Upper lobe of left lung (tissue), 6 donors: ENCODE results near the gene ZNF552. TPM values are rescaled to one million over a fixed set of nuclear protein-coding genes. Genes with fewer than 3 reads are reported as not detected.

Source experiments
- ATAC-seq, 2 donors: fragments of 200-7000 bp; cut with Tn5 transposase; one replicate each; pipeline ENCODE4 v1.9.1; 2022; ENCODE audit warnings: mild to moderate bottlenecking in 2 of 2, moderate library complexity in 2 of 2; ENCODE audit not compliant: low FRiP score in 2 of 2
- DNase-seq, 2 donors: peaks; one replicate each; pipeline ENCODE4 v3.0.0-alpha.2; 2019 to 2020
- H3K27ac ChIP-seq, 4 donors: fragments of 200-600 bp; sonication (generic); one replicate each; pipeline ENCODE4 v1.5.1; 2016 to 2019
- H3K27me3 ChIP-seq, 4 donors: fragments of 200-600 bp; sonication (generic); one replicate each; pipeline ENCODE4 v1.5.1; 2017 to 2019
- H3K36me3 ChIP-seq, 4 donors: fragments of 200-600 bp; sonication (generic); one replicate each; pipeline ENCODE4 v1.5.1; 2016 to 2019
- H3K4me1 ChIP-seq, 4 donors: fragments of 200-600 bp; sonication (generic); one replicate each; pipeline ENCODE4 v1.5.1; 2018 to 2019
- H3K4me3 ChIP-seq, 4 donors: fragments of 200-600 bp; sonication (generic); one replicate each; pipeline ENCODE4 v1.5.1; 2017 to 2019; ENCODE audit warnings: mild to moderate bottlenecking in 2 of 4, moderate library complexity in 1 of 4
- H3K9me3 ChIP-seq, 4 donors: fragments of 200-600 bp; sonication (generic); one replicate each; pipeline ENCODE4 v1.5.1; 2018 to 2019
- CTCF ChIP-seq, 6 experiments: fragments of 450-650 bp in 4 of 6; fragments of 200-600 bp in 2 of 6; sonication (generic) in 2 of 6; IDR thresholded peaks; one replicate each; pipeline ENCODE4 v1.5.1; 2016 to 2019; ENCODE audit warnings: antibody characterized with exemption in 6 of 6
- EP300 ChIP-seq, 4 donors: sonication (generic); formaldehyde crosslinking; IDR thresholded peaks; one replicate each; pipeline ENCODE4 v1.5.1; 2017; ENCODE audit warnings: antibody characterized with exemption in 4 of 4, control low read depth in 2 of 4
- POLR2A ChIP-seq, 4 donors: fragments of 450-650 bp; IDR thresholded peaks; one replicate each; pipeline ENCODE4 v1.5.1; 2016 to 2017; ENCODE audit warnings: antibody characterized with exemption in 4 of 4, mild to moderate bottlenecking in 2 of 4
- POLR2AphosphoS5 ChIP-seq, 2 donors: sonication (generic); formaldehyde crosslinking; IDR thresholded peaks; one replicate each; pipeline ENCODE4 v1.5.1; 2017; ENCODE audit warnings: antibody characterized with exemption in 2 of 2
- WGBS, 2 donors: methylation state at CpG; one replicate each; pipeline ENCODE4 v1.1.5; 2017 to 2018; 5-methylcytosine and 5-hydroxymethylcytosine counted together
- total RNA-seq, 6 donors: library from RNA; depleted of rRNA in 4 of 6; stranded (reverse); fragments of >200 nt in 4 of 6; gene quantifications; one replicate each; pipeline versions ENCODE4 v1.1.0 to v1.2.1, GENCODE V29; 2016 to 2021
- donor health status: DM: no; HTN: no; CAD: no; lungs with moderate emphysema.
- donor health status: DM: no; HTN: yes; CAD: no; lungs with severe emphysema.

ZNF552 gene
- total RNA-seq, 6 donors from 2014 or later, result 12.1 to 68.1 (median 21.0) TPM

DNA sequence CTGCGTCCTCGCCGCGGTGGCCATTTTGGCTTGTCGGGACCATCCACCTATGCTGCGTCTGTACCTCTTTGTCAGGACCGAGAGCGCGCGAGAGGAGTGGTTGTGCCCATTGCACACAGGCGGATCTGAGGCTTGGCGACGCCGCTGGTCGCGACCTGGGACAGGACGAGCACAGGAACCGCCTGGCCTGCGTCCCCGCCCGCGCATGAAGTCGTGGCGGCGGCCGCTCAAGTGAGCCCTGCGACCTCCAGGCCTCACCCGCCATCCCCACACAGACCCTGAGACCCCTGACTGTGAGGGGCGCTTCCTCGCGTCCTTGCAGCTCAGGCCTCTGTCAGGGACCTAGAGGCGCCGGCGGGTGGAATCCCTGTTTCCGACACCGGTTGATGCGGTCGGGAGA is 28.4 kb downstream of the ZNF552 start:
- TF ChIP-seq POLR2AphosphoS5 (IDR thresholded peaks at IDR 0.05) (no peak), EP300 (IDR thresholded peaks at IDR 0.05) (no peak), POLR2A (IDR thresholded peaks at IDR 0.05) (no peak), CTCF (IDR thresholded peaks at IDR 0.05) (no peak)
- 96 to 97% methylated on average over 19 to 34 of the region's 38 CpGs for WGBS, 2 donors
- DNase-seq, result peak in 1 of 2 donors; percentile 75
- Histone ChIP-seq H3K27me3 (no peaks in the 10 kb centered on the region), H3K27ac (no peak overlapping the region), H3K4me1 (no peaks in the 10 kb centered on the region), H3K4me3 (no peak overlapping the region), H3K36me3 (peaks cover 5 to 36% (median 16%) of the 10 kb centered on the region in 4 donors), H3K9me3 (peaks cover 17 to 82% (median 63%) of the 10 kb centered on the region in 4 donors)
- no peak for ATAC-seq

DNA sequence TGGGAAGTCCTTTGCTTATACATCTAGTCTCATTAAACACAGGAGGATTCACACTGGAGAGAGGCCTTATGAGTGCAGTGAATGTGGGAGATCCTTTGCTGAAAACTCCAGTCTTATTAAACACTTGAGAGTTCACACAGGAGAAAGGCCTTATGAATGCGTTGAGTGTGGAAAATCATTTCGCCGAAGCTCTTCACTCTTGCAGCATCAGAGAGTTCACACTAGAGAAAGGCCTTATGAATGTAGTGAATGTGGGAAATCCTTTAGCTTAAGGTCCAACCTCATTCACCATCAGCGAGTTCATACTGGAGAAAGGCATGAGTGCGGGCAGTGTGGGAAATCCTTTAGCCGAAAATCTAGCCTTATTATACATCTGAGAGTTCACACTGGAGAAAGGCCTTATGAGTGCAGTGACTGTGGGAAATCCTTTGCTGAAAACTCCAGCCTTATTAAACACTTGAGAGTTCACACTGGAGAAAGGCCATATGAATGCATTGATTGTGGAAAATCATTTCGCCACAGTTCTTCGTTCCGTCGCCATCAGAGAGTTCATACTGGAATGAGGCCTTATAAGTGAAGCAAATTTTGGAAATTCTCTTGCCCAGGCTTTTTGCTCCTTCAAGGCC is 35.4 kb downstream of the ZNF552 start:
- peaks cover 47 to 97% (median 84%) of the 10 kb centered on the region in 4 donors for H3K9me3 ChIP-seq
- 96 to 98% methylated on average over 10 of the region's 10 CpGs for WGBS, 2 donors
- no peak overlapping the region for H3K4me3 ChIP-seq
- H3K27ac ChIP-seq, result no peak overlapping the region
- no peaks in the 10 kb centered on the region for H3K4me1 ChIP-seq
- no peaks in the 10 kb centered on the region for H3K27me3 ChIP-seq
- ATAC-seq (no peak), DNase-seq (no peak)
- H3K36me3 ChIP-seq, result peaks cover 20 to 66% (median 47%) of the 10 kb centered on the region in 4 donors
- TF ChIP-seq CTCF (IDR thresholded peaks at IDR 0.05), result no peak
- TF ChIP-seq POLR2AphosphoS5 (IDR thresholded peaks at IDR 0.05), result no peak
- TF ChIP-seq EP300 (IDR thresholded peaks at IDR 0.05), result no peak
- no peak for TF ChIP-seq POLR2A (IDR thresholded peaks at IDR 0.05)

GRCh38 chr19:57778336-57778735 is 36.4 kb downstream of the ZNF552 start:
- Histone ChIP-seq H3K27ac (no peak overlapping the region), H3K36me3 (peaks cover 20 to 75% (median 51%) of the 10 kb centered on the region in 4 donors), H3K9me3 (peaks cover 50 to 98% (median 84%) of the 10 kb centered on the region in 4 donors), H3K4me1 (no peaks in the 10 kb centered on the region), H3K4me3 (no peak overlapping the region), H3K27me3 (no peaks in the 10 kb centered on the region)
- ATAC-seq (no peak), DNase-seq (no peak)
- 87 to 94% methylated on average over 4 of the region's 4 CpGs for WGBS, 2 donors
- TF ChIP-seq POLR2A (IDR thresholded peaks at IDR 0.05), result no peak
- TF ChIP-seq POLR2AphosphoS5 (IDR thresholded peaks at IDR 0.05), result no peak
- TF ChIP-seq EP300 (IDR thresholded peaks at IDR 0.05), result no peak
- TF ChIP-seq CTCF (IDR thresholded peaks at IDR 0.05), result no peak

GRCh38 chr19:57776764-57777296 is 37.9 kb downstream of the ZNF552 start:
- 85 to 88% methylated on average over 6 of the region's 6 CpGs for WGBS, 2 donors
- no peak for DNase-seq
- TF ChIP-seq POLR2AphosphoS5 (IDR thresholded peaks at IDR 0.05), result no peak
- no peak for TF ChIP-seq POLR2A (IDR thresholded peaks at IDR 0.05)
- no peak for TF ChIP-seq CTCF (IDR thresholded peaks at IDR 0.05)
- no peak for TF ChIP-seq EP300 (IDR thresholded peaks at IDR 0.05)

More at GRCh38 chr19:57776764-57777296, 37.9 kb downstream of the ZNF552 start:
- Histone ChIP-seq H3K27me3 (no peaks in the 10 kb centered on the region), H3K36me3 (peaks cover 20 to 89% (median 59%) of the 10 kb centered on the region in 4 donors), H3K4me1 (peaks cover 0 to 3% (median under 1%) of the 10 kb centered on the region in 4 donors), H3K9me3 (peaks cover 43 to 98% (median 79%) of the 10 kb centered on the region in 4 donors), H3K27ac (no peak overlapping the region), H3K4me3 (no peak overlapping the region)
- no peak for ATAC-seq
